Stimulated activated CD4-positive, alpha-beta T cell treated with anti-CD3 and anti-CD28 coated beads, Interleukin-12 subunit alpha, Interleukin-12 subunit beta, amount 100 ng/mL, for 4 hours (primary cell): ENCODE measurements around the gene EGF.

Source experiments
- DNase-seq: peaks from one replicate; pipeline ENCODE4 v3.0.0-alpha.2; 2020

The EGF gene

DNA sequence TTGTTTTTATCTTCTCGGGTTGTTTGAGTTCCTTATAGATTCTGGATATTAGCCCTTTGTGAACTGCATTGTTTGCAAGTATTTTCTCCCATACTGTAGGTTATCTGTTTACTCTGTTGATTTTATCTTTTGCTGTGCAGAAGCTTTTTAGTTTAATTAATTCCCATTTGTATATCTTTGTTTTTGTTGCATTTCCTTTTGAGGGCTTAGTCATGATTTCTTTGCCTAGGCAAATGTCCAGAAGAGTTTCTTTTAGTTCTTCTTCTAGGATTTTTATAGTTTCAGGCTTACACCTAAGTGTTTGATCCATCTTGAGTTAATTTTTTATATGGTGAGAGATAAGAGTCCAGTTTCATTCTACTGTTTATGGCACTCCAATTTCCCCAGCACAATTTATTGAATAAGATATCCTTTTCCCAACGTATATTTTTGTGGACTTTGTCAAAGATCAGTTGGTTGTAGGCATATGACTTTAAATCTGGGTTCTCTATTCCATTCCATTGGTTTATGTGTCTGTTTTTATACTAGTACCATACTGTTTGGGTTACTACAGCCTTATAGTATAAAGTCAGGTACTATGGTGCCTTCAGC lies 54.3 kb downstream of the EGF start:
- DNase-seq, result no peak

DNA sequence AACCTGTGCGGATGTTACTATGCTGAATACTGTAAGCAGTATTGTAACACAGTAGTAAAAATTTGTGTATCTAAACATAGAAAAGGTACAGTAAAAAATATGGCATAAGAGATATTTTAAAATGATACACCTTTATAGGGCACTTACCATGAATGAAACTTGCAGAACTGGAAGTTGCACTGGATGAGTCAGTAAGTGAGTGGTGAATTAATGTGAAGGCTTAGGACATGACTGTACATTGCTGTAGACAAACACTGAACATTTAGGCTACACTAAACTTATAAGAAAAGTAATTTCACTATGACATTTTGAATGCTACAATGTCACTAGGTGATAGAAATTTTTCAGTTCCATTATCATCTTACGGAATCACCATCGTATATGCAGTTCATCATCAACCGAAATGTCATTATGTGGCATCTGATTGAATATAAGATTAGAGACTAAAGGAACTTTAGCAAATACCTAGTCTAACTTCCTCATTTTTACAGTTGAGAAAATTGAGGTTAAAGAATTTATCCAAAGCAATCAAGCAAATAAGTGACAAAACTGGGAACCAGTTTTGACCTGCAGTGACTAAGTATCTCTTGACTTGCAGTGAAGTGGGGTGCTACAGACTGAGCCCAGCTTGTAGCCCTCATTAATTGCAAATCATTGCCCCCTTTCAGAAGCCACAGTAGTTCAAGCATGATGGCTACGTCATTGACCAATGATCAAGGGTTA lies 55.3 kb downstream of the EGF start:
- no peak for DNase-seq

DNA sequence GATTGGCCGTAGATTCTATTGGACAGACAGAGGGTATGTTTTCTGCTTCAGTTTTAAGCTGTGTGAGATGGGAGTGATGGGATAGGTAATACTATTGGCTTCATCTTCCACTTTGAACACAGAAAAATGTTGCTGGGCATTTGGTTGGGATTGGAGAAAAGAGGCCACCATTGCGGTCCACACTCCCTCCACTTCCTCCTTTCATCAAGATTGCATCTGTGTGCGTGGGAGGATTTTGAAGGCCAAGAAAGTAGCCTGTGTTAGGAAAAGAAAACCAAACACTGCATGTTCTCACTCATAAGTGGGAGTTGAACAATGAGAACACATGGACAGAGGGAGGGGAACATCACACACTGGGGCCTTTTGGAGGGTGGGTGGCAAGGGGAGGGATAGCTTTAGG lies 56.4 kb downstream of the EGF start:
- DNase-seq, result no peak

DNA sequence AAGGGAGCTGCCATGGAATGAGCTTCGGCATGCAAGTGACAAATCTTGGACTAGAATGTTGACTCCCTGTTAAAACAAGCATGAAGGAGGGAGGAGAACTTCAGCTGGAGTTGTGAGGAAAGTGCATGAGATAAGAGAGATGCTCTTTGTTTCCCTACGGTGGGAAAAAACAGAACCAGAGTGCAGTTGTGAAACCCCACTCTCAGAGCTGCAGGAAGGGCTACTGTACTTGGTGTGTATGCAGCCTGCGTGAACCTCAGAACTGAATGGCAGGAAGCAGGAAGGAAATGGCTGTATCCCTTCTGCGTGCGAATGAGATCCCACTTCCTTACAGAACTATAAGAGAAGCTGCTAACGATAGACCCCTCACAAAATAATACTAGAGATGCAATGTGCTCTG lies 57.2 kb downstream of the EGF start:
- DNase-seq, result no peak

DNA sequence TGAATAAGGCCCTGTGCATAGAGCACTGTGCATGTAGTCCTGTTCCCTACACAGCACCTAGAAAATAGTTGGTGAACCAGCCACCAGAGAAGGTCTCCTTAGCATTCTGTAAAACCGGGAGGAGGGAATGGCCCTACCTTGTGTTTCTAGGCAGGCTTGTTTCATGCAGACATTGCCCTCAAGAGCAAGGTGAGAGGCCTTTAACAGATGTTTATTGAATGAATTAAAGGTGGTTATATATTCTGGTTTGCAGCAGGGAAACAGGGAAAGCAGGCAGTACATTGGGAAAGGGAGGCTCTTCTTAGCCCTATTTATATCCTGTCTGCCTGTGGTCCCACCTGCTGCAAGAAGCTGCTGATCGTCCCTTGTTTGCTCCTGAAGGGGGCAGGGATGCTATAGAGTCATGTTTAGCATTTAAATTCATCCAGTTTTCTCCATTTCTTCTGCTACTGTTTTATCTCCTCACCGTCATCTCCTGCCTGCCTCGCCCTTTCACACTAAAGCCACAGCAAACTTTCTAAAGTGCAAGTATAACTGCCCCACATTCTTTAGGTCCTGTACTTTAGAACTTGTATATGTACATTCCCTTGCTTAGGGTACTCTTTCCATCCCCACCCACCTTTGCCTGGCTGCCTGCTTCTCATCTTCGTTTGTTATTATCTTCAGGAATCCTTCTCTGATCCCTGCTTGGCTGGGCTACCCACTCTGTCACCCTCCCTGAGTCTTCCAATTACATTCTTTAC lies 60.3 kb downstream of the EGF start:
- DNase-seq, result no peak

DNA sequence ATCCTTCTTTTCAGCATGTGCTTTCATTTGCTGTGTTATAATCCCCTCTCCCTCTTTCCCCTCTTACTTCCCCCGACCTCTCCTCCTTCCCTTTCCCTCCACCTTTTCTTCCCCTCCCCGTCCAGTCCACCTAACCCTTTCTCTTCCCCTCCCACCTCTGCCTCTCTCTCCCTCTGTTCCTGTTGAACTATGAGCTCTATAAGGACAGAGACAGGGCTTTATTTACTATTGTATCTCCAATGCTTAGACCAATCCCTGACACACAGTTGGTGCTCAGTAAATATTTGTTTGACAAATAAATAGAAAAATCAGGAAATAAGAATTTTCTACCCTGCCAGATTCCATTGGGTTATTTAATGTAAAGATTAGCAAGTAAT lies 60.8 kb downstream of the EGF start:
- DNase-seq, result no peak

DNA sequence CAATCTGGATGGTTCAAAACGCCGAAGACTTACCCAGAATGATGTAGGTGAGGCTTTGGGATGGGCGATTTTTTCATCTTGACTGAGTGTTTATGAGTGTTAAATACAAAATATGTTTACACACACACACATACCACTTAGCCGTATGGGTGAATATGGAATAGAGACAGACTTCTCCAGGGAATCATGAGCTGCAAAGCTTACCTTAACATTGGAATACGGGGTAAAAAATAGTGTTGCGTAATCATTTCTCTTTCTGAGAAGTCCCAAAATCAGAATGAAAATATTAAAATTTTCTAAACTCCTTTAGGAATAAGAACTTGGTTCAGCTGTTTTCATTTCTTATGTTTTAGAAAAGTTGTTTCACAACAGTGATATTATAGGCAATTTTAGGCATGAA lies 63.5 kb downstream of the EGF start:
- no peak for DNase-seq

DNA sequence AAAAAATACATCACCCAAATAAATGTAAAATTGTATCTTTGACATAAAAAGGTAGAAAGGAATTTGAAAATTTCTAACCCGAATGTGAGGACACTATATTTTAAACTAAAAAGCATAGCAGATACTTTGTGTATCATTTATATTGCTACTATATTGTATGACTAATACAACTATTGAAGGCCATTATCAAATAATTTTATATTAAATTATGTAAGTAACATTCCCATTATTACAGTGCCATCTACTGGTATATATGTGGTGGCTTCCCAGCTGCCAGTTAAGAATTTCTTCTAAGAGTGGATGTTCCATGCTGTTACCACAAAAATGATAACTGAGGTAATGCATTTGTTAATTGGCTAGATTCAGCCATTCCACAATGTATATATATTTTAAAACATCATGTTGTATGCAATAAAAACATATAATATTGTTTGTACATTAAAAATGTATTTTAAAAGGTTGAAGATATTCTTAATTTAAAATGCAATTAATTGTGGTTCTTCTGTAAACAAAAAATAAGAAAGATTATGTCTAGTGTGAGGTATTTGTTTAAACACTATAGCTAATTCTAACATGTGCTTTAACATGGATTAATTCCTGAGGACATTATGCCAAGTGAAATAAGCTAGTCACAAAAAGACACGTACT lies 65.3 kb downstream of the EGF start:
- DNase-seq, result no peak

DNA sequence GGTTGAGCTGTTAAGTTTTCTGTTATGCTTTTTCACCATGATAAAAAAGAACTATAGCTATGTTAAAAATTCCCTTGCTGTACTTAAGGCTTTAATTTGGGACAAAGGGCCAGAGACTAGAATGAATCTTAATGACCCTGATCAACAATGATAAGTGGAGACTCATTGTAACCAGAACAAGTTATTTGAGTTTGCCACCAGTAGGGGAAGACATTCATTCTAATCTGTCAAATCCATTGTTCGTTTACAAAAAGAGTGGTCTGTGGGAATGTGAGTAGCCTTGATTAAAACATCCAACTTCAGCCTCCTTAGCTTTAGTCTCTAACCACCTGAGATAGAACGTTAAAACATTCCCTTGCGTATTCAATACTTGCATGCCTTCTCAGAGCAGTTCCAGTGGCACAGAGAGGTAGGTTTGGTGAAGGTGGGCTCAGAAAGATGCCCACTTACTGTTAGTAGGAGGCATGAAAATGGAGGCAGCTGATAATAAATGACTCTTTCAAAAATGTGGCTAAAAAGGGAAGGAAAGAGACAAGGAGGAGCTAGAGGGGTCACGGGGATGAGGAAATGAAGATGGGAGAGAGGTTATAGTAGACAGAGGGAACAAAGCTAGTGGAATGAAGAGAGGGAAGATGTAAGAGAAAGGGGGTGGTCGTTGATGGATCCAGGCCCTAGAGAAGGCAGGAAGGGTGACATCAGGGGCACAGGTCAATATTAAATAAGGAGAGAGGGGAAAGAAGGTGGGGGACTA lies 66.2 kb downstream of the EGF start:
- DNase-seq, result no peak

DNA sequence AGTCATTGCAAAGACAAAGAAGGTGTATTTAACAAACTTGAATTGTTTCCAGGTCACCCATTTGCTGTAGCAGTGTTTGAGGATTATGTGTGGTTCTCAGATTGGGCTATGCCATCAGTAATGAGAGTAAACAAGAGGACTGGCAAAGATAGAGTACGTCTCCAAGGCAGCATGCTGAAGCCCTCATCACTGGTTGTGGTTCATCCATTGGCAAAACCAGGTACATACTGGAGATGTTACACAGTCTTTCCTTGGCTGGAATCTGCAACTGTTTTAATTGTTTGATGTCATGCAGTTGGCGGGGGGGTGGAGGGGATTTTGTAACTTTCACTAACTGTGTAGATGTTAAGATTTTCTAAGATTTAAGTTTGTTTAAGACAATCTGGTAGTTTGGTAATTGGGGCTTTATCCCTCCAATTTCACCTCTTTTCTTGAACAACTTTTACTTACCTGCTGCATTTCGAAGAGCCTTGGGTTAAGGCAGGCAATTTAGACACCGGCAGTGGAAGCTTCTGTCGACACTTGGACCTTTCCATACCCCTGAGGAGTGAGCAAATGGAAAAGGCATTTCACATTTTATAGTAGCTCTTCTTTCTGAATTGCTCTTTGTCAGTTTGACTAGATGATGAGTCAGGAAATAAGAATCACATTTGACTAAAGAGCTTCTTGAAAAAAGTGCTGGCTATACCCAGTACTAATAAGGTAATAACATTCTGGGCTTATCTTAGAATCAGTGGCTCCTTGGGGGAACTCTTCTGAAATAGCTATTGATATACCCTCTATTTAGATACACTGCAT lies 67.4 kb downstream of the EGF start:
- DNase-seq, result no peak

DNA sequence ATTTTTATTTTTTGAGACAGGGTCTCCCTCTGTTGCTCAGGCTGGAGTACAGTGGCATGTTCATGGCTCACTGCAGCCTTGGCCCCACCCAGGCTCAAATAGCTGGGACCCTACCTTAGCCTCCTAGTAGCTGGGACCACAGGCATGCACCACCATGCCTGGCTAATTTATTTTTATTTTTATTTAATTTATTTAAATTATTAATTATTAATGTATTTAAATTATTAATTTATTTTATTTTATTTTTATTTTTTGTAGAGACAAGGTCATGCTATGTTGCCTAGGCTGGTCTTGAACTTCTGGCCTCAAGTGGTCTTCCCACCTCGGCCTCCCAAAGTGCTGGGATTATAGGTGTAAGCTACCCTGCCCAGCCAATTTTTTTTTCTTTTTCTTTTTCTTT lies 69.3 kb downstream of the EGF start:
- DNase-seq, result no peak

DNA sequence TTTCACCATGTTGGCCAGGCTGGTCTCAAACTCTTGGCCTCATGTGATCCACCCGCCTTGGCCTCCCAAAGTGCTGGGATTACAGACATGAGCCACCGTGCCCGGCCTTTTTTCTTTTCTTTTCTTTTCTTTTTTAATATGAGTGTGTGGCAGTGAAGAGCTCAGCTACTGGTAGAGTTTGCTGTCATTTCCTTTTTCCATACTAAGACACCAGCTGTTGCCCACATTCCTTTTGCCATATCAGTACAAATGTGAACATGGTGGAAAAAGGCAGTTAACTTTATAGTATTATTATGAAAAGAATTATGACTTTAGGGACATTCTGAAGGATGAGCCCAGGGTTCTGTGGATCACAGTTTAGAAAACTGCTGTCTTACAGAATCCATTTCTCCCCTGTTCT lies 69.8 kb downstream of the EGF start:
- no peak for DNase-seq

DNA sequence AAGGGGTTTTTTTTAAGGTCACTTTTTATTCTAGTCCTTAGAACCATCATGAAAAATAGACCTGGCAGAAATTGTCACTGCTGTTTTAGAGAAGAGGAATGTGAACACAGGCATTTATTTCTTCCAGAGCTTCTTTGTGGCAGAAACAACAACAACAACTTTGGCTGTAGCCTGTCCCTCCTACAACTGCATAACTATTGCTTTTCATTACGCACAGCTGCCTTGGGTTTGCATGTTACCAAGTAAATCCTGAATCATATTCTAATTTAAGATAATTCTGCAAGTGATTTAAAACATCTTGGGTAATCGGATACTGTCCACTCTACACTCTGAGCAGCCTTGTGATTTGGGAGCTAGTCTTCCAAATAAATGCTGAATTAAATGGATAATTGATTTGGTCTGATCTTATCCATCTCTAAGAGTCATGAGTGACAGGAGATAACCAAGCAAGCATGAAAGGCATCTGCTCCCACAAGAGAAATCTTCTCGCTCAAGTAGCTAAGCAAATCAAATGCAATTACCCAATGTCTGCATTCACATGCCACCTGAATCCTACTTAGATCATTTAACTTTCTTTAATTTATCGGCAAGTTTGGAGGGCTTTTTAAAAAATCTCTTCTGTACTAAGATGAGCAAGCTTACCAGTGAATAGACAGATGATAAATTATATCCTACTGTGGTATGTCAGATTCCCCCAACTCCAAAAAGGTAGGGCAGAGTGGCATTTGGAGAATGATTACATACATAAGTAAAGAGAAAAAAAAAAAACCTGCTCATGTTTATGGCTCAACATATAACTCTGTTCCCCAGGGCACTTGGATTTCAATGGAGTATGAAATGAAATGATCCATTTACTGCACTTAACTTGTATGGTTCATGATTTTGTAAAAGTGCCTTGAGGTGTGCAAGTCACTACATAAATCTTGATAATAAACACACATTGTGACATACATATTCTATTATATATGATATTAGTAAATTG lies 73.6 kb downstream of the EGF start:
- no peak for DNase-seq

DNA sequence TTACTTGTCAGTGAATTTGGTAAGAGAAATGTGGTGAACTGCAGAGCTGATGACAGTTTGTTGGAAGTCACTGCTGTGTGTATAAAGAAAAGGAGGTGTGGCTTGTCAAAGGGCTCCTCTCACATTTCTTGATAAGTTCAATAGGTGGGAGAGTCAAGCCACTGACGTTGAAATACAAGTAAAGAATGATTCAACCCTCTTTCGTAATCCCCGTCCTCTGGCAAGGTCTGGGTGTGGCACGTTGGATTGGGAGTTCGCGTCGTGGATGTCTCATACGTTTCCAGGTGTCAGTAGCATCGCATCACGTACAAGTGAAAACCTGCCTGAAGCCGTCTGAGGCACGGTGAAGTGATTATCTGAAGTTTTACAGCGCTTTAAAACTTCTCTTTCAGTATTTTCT lies 76.4 kb downstream of the EGF start:
- DNase-seq, result no peak

DNA sequence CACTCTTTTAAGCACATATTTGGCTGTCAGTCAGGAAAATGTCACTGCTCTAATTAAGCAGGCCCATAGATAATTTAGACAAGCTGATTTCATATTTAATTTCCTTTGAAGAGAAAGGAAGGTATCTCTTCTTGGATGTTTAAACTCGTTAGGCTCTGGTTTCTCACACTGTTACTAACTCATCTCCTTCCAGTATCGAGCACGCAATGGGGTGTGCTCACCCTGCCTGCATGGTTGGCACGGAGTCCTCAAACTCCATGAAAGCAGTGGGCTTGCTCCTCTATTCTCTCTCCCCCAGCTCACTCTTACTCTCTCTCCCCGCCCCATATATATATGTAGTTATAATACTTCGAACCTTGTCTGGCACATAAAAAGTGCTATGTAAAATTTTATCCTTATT lies 76.9 kb downstream of the EGF start:
- no peak for DNase-seq

DNA sequence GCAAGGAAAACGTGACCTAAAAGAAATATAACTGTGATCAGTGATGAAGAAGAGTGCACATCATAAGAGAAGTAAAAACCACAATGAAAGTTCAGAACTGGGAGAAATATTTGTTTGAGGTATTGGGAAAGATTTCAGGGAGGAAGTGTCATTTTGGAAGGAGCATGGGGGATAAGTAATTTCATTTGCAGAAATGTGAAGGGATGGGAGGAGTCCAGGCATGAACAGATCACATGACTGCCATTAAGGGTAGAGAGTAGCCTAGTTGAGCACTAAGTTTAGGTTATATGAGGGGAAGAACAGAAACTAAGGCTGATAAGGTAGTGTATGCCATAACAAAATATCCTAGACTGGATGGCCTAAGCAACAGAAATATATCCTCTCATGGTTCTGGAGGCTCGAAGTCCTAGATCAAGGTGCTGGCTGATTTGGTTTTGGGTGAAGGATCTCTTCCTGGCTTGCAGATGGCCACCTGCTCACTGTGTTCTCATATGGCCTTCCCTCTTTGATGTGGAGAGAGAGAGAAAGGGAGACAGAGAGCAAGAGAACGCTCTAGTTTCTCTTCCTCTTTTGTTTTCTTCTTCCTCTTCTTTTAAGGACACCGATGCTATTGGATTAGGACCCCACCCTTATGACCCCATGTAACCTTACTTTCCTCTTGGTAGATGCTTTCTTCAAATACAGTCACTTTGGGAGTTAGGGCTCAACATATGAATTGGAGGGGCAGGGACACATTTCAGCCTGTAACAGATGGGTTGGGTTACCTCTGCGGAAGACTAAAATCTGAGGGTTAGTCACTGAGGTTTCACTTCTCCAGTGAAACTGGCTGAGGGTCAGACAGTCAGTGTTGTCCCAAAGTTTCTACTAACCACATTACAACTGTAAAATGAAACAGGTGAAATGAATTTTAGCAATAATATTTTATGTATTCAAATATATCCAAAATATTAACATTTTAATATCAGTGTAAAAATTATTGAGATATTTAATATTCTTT lies 77.9 kb downstream of the EGF start:
- DNase-seq, result no peak

DNA sequence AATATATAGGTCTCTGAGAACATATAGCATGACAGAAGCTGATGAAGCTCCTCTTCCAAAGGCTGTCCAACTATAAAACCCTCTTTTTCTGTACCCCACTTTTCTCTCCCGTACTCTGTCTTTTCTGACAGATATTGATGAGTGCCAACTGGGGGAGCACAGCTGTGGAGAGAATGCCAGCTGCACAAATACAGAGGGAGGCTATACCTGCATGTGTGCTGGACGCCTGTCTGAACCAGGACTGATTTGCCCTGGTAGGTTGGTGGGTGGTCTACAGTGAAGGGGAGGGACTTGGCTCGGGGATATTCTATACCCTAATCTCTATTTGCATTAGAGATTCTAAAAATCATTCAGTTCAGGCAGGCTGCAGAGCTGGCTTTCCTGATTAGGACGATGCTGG lies 80.4 kb downstream of the EGF start:
- DNase-seq, result no peak

DNA sequence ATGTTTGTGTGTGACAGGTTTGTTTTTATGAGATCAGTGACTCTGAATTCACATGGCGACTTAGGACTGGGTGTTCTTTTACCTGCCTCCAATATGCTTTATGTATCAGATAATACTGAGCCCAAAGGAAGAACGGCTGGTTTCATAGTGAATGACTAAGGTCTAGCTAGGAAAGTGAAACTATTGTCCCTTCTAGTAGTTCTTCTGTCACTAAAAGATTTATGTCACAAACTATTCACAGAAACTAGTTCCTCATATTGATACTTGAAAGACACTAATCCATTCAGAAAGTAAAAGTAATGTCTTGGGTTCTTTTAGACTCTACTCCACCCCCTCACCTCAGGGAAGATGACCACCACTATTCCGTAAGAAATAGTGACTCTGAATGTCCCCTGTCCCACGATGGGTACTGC lies 81.7 kb downstream of the EGF start:
- DNase-seq, result no peak

DNA sequence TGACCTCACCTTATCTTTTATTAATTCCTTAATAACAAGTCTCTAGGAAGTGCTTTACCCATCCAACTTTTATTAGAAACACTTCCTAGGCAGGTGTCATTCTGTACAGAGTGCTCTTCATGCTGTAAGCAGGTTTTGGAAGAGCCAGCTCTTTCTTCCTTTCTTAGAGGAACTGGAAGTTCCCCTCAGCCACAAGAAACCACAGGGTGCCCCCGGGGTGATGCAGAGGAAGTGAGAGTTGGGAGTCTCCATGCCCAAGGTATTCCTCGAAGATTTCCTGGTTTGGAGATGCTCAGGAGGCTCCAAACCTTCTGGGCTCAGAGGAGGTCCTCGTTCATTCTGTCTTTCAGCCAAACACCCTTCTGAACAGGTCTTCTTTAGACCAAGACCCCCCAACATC lies 83.8 kb downstream of the EGF start:
- no peak for DNase-seq
